CD4-positive, alpha-beta T cell treated with Interferon alpha-2 for 1 hour (primary cell): ENCODE data around the gene CTRB1.
"Not testable (repeated sequence)": the region's sequence is repeated elsewhere in the genome, so short reads cannot be mapped to it uniquely, and the experiment has no call there.

Experiments used
- DNase-seq, 2 donors: peaks; one replicate each; pipeline ENCODE4 v3.0.0-alpha.2; 2020 to 2022

The CTRB1 gene

GRCh38 chr16:75257886-75258806 is 39.4 kb downstream of the CTRB1 start:
- no peak for DNase-seq

DNA sequence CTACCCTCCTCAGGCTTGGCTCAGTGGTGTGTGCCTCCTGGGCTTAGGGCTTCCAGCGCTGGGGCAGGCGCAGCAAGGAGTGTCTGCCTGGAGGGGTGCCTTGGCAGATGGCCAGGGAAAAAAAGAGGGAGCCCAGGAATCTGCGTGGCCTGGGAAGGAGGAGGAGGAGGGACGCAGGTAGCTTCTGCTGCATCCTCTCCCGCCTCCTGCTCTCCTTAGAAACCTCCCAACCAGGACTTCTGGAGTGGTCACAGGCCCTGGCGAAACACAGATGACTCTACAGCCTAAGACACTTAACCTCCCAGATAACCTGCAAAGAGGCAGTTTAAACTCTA is 40.0 kb downstream of the CTRB1 start:
- no peak for DNase-seq

DNA sequence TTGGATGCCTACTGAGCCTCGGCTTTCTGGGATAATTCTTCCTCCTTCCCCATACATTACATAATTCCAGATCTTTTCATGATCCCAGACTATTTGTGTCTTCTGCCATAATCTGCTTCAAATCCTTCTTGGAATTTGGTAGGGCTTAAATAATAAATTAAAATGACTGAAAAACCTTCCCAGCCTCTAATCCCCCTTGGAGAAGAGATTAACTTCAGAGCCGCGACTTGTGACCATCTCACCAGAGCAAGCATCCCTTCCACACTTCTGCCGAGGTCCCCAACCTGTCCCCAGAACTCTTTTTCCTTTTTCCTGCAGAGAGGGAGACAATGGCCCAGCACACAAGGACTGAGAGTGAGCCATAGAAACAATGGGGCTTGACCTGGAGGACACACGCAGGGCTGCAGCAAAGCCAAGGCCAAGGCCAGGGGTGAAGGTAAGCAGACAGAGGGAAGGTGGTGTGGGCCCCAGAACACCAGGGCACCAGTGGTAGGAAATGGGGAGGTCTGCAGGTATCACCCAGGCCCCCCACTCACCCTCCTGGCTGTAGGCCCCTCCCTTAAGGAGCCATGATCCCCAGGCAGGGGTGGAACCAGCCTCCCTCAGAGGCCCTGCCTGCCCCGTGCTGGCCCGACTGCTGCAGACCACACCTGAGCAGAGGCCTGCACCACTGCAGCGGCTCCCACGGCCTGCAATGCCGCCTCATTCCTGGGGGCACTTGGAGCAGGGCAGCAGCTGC is 42.2 kb downstream of the CTRB1 start:
- DNase-seq: no peak

GRCh38 chr16:75261590-75262078 is 42.8 kb downstream of the CTRB1 start:
- DNase-seq: no peak

- DNase-seq: no peak
Observed at GRCh38 chr16:75262104-75262799, 43.5 kb downstream of the CTRB1 start.

GRCh38 chr16:75262800-75263127 is 44.0 kb downstream of the CTRB1 start:
- DNase-seq: no peak

- no peak for DNase-seq
Observed at GRCh38 chr16:75263291-75263962, 44.6 kb downstream of the CTRB1 start.

GRCh38 chr16:75263963-75264445 is 45.2 kb downstream of the CTRB1 start:
- DNase-seq: no peak

GRCh38 chr16:75264457-75264998 is 45.7 kb downstream of the CTRB1 start:
- no peak for DNase-seq

GRCh38 chr16:75264999-75265910 is 46.5 kb downstream of the CTRB1 start:
- no peak for DNase-seq

DNA sequence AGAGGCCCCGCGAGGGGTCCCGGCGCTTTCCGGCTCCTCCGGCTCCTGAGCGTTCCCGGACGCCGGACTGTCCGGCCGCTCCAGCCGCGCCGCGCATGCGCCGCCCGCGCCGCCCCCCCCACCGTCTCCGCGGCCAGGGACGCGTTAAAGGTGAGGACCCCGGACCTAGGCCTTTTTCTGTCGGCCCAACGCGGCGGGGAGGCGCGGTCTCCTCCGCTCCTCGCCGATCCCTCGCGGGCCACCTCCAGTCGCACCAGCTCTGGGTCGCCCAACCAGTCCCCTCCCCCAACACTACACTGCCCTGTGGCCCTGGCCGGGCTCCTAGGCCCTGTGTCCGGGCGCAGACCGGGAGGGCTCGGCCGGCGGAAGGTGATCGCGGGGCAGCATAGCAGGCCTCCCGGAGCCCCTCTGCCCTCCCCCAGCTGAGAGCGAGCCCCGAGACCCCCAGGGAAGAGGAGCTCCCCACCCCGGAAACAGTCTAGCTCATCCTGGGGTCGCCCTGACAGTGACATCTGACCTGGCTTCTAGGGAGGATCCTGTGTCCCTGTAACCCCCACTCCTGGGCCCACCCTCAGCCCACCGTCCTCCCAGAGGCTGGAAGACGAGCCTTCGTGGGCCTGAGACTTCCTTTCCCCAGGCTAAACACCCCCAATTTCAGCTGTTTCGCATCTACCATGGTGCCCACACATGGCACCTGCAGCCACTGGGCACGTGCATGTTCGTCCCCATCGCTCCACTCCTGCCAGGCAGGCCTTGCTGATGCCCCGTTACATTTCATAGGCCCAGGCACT is 47.3 kb downstream of the CTRB1 start:
- DNase-seq: no peak

- DNase-seq: no peak
Observed at GRCh38 chr16:75266738-75267630, 48.2 kb downstream of the CTRB1 start.

DNA sequence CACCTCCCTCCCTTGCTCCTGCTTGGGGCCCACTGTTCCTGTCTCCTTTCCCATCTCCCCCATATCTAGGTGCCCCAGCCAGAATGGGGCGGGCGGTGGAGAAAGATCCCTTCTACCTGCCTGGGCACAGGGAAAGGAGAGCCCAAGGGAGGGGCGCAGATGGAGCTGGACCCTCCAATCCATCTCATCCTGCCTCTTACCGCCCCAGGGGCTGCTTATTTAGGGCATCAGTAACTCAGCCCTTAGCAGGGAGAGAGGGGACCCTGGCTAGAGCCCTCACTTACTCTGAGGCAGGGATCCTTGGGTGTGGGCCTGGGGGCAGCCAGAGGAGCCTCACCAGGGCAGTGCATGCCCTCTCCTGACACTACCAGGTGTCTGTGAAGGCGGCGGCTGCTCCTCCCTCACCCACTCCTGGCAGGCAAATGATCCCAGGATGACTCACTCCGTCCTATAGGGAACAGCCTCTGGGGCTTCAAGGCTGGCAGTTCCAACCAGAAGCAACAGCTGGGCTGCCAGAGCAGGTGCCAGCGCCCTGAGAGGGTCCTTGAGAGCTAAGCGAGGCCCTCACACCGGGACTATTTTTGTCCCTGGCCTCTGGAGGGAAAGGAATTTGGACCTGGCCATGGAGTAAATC is 49.0 kb downstream of the CTRB1 start:
- DNase-seq: no peak

DNA sequence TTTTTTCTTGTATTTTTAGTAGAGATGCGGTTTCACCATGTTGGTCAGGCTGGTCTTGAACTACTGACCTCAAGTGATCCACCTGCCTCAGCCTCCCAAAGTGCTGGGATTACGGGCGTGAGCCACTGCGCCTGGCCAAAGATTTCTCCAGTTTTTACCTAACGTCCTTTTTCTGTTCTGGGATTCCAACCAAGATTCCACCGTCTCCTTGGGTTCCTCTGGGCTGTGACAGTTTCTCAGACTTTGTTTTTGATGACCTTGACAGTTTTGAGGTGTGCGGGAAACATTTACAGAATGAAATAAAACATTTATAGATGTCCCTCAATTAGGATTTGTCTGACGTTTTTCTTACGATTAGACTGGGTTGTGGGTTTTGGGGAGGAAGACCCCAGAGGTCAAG is 50.6 kb downstream of the CTRB1 start:
- DNase-seq: not testable (repeated sequence)

GRCh38 chr16:75271441-75272096 is 52.8 kb downstream of the CTRB1 start:
- DNase-seq: no peak

GRCh38 chr16:75272097-75272551 is 53.3 kb downstream of the CTRB1 start:
- no peak for DNase-seq

- DNase-seq: not testable (repeated sequence)
Observed at GRCh38 chr16:75272629-75273028, 53.8 kb downstream of the CTRB1 start.
